Measurements from ENCODE around the gene TOP2A.

The TOP2A gene

DNA sequence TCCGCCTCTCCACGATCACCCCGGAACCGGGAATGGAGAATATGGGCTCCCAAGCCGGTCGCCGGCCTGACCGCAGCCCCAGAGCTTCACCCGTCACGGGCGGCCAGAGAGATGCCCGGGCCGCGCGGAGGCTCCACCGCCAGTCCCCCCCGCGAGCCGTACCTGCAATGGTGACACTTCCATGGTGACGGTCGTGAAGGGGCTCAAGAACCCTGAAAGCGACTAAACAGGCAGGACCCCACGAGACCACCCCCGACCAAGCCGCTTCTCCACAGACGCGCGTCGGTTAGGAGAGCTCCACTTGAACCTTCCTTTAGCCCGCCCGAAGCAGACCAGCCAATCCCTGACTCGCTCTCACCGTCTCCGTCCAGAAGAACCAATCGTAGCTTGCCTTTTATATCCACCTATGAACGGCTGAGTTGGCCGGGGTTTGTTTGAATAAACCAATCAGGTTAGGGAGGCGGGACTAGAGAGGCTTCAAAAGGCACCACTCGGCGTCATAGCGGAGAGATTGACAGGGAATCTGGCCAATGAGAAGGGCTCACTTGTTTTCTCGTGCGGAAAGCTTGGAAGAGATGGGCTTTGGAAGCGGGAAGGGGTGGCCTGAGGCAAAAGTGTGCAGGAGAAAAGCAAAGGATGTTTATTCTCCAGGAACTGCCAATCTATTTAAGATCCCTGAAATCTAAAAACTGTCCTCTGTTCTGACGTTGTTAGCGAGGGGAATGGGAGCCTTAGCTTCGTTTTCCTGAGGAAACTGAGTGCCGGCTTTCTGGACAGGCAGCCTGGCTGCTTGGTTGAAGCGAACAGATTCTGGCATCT lies at the start of gene TOP2A:
Gene TOP2A, minus strand, starts transcription at position 288 of the 819 bp plus-strand sequence. Its CDS starts 105 bp downstream, at position 183.
- DNase-seq (ENCODE audit: low spot score): peak; percentile 100

DNA sequence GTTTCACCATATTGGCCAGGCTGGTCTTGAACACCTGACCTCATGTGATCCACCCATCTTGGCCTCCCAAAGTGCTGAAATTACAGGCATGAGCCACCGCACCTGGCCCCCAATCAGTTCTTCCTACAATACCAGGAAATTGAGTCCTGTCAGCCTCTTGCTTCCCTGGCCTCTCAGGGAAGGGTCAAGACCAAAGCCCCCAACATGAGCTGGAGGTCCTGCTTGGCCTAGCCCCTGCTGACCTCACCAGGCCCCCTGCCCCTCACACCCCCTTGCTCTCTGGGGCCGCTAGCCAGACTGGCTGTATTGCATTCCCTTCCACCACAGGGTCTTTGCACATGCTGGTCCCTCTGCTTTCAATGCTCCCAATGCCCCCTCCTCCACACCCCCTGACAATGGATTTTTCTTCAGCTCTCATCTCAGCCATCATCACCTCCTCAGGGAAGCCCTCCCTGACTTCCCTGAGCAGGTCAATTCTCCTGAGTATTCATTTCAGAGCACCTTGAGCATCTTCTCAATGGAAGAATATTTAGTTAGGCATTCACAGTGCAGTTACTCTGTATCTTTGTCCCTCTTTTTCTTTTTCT lies 49.7 kb upstream of the TOP2A start:
- DNase-seq (ENCODE audit: low spot score): no peak

- no peak for DNase-seq (ENCODE audit: low spot score)
Measured at GRCh38 chr17:40466298-40466971, 48.7 kb upstream of the TOP2A start.

GRCh38 chr17:40464392-40464855 lies 46.7 kb upstream of the TOP2A start:
- no peak for DNase-seq (ENCODE audit: low spot score)

GRCh38 chr17:40463122-40463550 lies 45.4 kb upstream of the TOP2A start:
- no peak for DNase-seq (ENCODE audit: low spot score)

- no peak for DNase-seq (ENCODE audit: low spot score)
Measured at GRCh38 chr17:40462343-40463121, 44.8 kb upstream of the TOP2A start.

DNA sequence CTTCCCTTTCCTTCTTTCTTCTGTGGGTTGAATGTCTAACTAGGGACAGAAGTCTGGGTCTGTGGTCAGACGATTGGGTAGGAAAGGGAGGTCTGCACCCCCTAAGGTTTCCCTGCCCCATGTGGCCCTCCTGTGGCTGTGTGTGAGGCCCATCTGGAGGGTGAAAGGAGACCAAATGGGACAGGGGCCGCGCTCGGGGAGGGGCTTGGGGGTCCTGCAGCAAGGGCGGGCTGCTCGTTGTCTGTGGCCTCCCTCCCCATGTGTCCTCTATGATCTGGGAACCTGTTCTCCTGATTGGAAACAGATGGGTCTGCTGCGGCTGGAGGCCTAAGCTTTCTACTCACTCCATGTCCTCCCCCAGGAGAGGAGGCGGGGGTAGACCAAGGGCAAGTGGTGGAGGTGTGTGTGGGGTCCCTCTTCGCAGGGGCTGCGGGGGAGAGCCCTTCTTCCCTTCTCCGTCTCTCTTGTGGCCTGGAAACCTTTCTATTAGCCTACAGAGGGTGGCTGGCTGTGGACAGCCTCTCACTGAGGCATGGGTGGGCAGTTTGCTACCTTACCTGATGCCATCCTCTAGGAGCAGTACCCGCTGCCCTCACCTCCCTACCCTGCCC lies 44.1 kb upstream of the TOP2A start:
- DNase-seq (ENCODE audit: low spot score): no peak

DNA sequence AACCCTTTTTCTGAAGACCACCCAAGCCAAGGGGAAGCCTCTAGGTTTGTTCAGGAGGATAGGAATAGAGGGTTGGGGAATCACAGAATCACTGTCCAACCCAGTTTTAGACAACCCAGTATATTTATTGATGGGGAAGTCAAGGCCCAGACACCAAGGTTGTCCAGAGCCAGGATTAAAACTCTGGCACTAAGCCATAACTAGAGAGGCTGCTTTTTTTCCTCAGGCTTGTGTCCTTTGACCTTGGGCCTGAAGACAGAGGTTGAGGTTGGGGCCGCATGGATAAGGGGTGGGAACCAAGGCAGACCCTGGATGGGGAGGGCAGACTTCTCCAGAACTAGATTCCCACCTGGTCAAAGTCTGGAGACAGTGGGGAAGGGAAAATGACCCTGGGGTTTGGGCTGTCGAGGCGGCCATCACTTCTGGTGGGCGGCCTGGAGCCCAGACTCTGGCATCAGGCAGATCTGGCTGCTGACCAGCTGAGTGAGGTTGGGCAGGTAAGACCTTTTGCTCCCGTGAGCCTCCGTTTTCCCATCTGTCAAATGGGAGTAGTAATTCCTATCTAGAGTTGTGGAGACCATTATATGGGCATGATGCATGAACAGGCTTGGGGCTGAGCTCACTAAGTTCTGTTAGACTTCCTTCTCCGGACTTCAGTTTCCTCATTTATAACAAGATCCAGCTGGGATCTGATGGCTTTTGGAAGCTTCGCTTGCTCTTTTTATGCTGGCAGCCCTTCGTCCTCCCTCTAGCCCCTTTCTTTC lies 43.5 kb upstream of the TOP2A start:
- DNase-seq (ENCODE audit: low spot score): no peak

DNA sequence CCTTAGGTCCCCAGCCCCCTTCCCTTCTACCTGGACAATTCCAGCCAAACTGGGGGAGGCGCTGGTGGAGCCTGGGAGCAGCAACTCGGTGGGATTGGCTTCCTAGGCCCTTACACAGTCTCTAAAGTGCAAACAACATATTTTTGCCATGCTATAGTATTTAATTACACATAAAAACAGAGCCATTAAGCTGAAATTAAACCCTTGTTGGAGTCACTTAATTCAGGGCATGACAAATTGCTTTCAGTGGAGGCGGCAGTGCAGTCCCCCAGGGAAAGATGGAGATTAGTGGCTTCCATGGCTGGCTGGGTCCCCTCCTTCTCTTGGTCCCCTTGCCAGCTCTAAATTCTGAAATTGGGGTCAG lies 42.9 kb upstream of the TOP2A start:
- no peak for DNase-seq (ENCODE audit: low spot score)

DNA sequence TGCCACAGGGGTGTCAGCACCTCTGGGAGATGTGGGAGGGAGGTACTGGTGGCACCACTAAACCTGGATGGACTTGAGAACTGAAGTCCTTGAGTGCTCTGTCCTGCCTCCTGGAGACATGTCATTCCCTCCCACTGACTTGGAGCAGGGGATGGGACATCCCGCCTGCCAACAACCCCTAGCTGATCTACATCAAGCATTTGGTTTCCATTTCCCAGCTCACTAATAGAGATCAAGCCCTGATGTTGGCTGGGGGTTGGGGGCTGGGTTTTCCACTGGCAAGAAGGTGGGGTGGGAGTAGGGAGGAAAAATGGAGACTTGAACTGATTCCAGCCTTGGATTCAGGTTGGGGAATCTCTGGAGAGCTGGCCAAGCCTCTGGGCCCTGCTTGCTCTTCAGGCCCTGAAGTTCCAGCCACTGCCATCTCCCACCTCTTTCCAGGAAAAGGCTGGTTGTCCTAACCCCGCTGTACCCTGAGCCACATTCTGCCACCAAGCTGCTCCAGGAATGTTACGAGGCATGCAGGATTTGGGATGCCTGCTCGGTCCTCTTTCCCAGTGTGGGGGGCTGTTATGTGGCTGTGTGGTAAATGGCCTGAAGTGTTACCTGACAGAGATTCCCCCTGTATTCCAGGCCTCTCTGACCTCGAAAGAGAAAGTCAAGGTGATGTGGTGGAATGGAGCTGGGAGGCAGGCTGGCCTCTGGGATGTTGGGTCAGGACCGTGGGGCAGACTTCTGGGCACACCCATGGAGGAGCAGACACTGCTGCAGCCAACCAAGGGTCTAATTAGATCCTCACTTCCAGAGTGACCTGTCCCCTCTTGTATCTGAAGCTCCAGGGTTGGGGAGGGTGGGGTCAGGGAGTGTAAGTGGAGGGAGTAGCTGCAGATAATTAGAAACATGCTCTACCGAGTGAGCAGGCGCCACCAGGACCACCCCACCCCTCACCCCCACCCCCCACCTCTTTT lies 42.2 kb upstream of the TOP2A start:
- DNase-seq (ENCODE audit: low spot score): no peak

- DNase-seq (ENCODE audit: low spot score): no peak
Measured at GRCh38 chr17:40458851-40459482, 41.3 kb upstream of the TOP2A start.

GRCh38 chr17:40457964-40458791 lies 40.5 kb upstream of the TOP2A start:
- DNase-seq (ENCODE audit: low spot score): no peak

GRCh38 chr17:40457369-40457768 lies 39.7 kb upstream of the TOP2A start:
- no peak for DNase-seq (ENCODE audit: low spot score)

GRCh38 chr17:40456396-40456951 lies 38.8 kb upstream of the TOP2A start:
- DNase-seq (ENCODE audit: low spot score): no peak

DNA sequence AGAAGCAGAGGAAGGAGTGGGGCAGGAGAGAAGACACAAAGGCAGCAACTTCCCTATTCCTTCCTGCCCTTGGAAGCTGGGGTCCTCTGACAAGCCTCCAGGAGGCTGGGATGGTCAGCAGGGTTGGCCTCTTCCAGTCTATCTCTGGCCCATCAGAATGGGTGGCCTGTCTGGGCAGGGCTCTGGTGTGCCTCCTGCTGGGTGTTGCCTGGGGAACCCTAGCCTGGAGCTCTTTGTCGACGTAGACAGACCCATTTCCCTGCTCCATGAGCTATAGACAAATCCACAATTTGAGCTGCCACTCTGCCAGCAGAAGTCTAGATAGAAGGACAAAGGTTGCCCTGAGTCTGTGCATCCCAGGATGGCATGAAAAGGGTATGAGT lies 36.9 kb upstream of the TOP2A start:
- no peak for DNase-seq (ENCODE audit: low spot score)

- no peak for DNase-seq (ENCODE audit: low spot score)
Measured at GRCh38 chr17:40453881-40454612, 36.4 kb upstream of the TOP2A start.

DNA sequence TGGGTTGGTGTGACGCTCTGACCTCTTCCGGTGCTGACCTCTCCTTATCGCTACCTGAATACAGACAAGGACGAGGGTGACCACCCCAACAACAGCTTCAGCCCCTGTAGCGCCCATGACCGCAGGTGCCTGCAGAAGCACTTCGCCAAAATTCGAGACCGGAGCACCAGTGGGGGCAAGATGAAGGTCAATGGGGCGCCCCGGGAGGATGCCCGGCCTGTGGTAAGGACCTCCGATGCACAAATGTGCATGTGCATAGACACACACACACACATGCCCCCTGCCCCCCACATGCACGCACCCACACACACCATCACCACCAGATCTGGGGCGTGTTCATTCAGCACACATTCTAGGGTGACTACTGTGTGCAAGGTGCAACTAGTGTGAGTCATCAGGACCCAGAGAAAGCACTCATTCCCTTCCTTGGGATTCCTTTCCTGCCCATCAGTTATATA lies 35.3 kb upstream of the TOP2A start:
- no peak for DNase-seq (ENCODE audit: low spot score)

All from NAMALWA (cell line).